ENCODE results near the gene ZNF584.

The ZNF584 gene

DNA sequence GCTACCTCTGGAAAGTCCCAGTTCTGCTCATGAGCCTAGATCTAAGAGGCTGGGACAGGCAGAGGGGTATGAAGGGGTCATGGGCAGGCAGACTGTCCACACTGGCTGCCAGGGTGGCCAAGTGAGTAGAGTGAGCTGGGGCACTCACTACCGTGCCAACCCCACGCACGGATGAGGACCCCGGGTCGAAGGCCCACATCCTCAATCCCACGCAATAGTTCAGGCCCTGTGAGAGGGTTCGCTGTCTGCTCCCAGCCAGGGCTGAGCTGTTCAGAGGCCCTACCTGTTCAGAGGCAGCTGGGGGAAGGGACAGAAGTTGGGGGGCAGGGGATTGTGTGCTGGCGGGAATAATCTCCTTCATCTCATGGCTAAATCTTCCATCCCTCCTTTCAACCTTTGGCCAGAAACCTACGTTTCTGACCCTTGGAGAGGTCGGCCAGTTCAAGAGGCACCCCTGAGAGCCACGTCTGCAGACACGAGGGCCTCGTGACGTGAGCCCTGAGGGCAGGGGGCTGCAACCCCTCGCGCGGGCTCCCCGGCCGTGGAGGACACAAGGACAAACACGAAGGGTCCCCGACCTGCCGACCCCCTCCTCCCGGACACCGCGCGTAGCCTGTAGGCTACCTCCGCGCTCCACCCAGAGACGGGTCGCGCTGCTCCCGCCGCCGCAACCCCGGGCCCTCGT is 22.4 kb upstream of the ZNF584 start:
- DNase-seq (ENCODE audit: low read depth) = no peak

- peak; percentile 98 for DNase-seq (ENCODE audit: low read depth)
These were observed 21.7 kb upstream of the ZNF584 start, which contains the start of gene RPS5 for GRCh38 chr19:58386576-58387337. TSS of gene RPS5 (plus strand) at chr19:58387269. CDS start at chr19:58388138, 869 bp downstream.

DNA sequence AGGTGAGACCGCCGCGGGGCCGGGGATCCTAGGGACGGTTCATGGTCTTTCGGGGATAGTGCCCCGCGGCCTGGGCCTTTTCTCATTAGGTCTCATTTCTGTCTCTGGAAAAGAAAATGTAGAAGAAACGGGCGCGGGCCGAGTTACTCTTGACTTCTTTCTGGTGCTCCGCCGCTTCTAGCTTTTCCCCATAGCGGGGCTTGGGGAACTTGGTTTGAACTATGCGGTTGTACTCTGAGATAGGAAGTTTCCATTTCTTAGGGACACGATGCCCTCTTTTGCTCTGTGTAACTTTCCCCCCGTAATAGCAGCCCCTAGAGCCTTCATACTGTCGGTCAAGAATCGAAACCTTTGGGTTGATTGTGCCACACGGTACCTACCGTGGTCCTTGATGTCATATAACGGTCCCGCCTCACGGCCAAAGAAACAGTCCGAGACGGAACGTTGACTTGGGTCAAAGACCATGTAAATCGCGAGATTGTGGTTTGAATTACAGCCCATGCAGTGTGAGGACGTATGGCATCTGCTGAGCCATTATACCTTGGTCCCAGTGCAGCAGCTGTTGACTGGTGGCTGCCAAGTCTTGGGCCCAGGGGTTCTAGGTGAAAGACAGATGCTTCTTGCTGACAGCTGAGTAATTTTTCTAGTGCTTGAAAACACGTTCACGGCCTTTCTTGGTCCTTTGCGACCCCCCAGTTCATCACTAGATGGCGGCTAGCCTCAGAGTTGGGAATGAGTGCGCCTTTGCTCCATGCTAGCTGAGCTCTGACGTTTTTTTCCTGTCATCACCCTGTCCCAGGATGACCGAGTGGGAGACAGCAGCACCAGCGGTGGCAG is 20.9 kb upstream of the ZNF584 start:
- DNase-seq (ENCODE audit: low read depth) = no peak

DNA sequence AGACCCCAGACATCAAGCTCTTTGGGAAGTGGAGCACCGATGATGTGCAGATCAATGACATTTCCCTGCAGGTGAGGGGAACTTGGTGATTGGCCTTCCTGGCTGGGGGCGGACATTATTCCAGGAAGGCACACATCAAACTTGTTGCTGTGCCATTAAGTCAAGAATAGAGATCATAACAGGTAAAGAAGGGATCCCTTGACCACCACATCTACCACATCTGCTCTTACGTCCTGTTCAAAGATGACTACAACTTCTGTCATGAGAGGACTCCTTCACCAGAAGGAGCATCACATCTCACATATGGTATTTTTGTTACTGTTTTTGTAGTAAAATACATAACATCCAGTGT is 20.3 kb upstream of the ZNF584 start:
- no peak for DNase-seq (ENCODE audit: low read depth)

DNA sequence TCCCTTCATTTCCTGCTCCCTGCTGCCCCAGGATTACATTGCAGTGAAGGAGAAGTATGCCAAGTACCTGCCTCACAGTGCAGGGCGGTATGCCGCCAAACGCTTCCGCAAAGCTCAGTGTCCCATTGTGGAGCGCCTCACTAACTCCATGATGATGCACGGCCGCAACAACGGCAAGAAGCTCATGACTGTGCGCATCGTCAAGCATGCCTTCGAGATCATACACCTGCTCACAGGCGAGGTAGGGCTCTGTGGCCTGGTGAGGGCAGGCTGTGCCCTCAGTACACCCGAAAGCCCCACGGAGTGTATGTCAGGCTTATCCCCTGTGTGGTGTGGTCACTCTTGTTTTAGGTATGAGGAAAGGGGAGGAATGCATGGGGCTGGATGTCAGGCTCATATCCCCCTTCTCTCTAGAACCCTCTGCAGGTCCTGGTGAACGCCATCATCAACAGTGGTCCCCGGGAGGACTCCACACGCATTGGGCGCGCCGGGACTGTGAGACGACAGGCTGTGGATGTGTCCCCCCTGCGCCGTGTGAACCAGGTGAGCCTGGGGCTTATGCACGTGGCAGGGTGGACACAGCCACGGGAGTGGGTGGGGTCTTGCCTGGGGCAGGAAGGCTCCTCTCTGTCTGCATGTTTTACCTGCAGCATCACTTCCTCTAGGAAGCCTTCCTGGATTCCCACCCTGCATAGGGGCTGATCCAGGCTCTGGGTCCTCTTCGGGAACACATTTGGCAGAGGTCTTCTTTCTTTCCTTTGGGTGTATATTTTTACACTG is 15.3 kb upstream of the ZNF584 start:
- DNase-seq (ENCODE audit: low read depth) = no peak

GRCh38 chr19:58393725-58394033 is 14.8 kb upstream of the ZNF584 start:
- no peak for DNase-seq (ENCODE audit: low read depth)

- no peak for DNase-seq (ENCODE audit: low read depth)
These were observed 13.6 kb upstream of the ZNF584 start for GRCh38 chr19:58394821-58395219.

DNA sequence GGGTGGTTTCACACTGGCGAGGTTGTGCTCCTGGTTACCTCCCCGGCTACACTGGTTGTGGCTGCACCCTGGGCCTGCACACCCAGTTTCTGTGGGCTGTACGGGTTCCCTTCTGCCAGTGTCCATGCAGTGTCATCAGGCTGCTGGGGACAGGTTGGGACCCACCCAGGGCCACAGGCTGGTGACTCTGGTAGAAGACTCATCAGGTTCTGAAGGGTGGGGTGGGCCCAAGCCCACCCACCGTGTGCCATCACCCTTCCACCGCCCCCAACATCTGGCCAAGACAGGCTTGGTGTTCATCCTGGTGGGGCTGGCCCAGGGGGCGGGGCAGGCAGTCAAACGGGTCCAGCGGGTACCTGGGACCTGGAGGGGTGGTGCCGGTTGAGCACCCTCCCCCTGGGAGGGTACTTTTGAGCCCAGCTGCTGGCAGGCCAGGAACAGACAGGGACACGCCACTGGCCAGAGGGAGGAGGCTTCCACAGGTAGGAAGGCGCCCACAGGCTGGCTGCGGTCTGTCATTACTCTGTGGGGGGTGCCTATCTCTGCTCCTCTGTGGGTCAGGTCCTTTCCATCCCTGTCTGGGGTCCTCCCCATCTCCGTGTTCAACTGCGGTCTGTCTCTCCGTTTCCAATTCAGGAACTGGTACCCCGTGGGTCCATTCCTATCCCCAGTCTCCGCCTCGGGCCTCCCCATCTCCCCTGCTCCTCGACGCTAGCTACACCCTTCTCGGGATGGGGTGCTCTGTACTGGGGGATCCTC is 13.1 kb upstream of the ZNF584 start, which contains the start of gene RNF225:
TSS of gene RNF225 (plus strand) at position 437 of the 759 bp plus-strand sequence. CDS start 434 bp downstream, outside the sequence.
- no peak for DNase-seq (ENCODE audit: low read depth)

DNA sequence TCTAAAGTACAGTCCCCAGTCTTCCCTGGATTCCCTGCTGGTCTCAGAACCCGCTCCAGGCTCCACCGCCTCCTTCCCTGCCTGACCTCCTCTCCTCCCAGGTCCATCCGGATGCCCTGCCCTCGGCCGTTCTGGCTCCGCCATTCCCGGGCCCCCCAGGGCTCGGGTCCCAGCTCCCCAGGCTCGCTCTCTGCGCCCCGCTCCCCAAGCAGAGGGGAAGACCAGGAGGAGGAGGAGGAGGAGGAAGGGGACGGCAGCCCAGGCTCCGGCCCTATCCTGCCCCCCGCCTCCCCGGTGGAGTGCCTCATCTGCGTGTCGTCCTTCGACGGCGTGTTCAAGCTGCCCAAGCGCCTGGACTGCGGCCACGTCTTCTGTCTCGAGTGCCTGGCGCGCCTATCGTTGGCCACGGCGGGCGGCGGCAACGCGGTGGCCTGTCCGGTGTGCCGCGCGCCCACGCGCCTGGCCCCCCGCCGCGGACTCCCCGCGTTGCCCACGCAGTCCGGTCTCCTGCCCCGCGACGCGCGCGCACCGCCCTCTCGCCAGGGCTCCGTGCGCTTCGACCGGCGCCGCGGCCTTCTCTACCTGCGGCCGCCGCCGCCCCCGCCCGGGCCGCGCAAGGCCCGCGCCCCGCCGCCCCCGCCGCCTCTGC is 12.3 kb upstream of the ZNF584 start:
- no peak for DNase-seq (ENCODE audit: low read depth)

- DNase-seq (ENCODE audit: low read depth) = no peak
These were observed 11.5 kb upstream of the ZNF584 start for GRCh38 chr19:58396691-58397532.

- DNase-seq (ENCODE audit: low read depth) = no peak
These were observed 10.9 kb upstream of the ZNF584 start for GRCh38 chr19:58397533-58398037.

DNA sequence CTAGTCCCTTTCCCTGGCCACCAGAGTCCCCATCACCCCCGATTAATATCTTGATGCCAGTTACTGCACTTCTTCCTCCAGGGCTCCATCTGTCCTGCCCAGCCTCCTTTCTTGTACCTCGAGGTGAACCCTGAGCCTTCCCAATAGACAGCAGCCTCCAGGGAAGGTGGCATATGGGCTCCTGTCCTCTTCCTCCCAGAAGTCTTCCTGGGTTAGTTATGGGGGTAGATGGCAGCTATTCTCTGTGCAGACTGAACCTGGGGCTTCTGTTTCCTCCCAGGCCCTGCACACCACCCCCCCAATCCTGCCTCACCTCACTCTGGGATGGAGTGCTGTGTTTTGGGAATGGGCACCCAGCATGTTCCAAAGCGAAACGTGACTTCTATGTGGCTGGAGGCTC is 10.4 kb upstream of the ZNF584 start:
- DNase-seq (ENCODE audit: low read depth) = no peak

GRCh38 chr19:58398545-58398944 is 9.9 kb upstream of the ZNF584 start:
- DNase-seq (ENCODE audit: low read depth) = no peak

DNA sequence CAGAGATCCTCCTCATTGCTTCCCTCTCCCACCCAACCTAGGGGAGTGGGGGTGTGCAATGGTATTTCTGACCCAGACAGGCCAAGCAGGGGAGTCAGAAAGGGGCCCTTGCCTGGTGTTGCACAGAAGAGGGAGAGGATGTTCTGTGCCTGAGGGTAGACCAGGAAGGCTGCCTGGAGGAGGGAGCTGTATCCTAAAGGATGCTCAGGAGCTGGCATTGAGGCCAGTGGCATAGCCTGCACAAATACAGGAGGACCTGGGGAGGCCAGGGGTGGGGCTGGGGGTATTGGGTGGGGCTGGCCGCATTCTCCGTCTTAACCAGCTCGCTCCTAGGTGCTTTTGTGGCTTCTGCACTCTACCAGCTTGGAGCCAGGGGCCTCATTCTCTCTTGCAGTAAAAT is 8.5 kb upstream of the ZNF584 start:
- no peak for DNase-seq (ENCODE audit: low read depth)

- DNase-seq (ENCODE audit: low read depth) = no peak
These were observed 8.0 kb upstream of the ZNF584 start for GRCh38 chr19:58400316-58400915.

DNA sequence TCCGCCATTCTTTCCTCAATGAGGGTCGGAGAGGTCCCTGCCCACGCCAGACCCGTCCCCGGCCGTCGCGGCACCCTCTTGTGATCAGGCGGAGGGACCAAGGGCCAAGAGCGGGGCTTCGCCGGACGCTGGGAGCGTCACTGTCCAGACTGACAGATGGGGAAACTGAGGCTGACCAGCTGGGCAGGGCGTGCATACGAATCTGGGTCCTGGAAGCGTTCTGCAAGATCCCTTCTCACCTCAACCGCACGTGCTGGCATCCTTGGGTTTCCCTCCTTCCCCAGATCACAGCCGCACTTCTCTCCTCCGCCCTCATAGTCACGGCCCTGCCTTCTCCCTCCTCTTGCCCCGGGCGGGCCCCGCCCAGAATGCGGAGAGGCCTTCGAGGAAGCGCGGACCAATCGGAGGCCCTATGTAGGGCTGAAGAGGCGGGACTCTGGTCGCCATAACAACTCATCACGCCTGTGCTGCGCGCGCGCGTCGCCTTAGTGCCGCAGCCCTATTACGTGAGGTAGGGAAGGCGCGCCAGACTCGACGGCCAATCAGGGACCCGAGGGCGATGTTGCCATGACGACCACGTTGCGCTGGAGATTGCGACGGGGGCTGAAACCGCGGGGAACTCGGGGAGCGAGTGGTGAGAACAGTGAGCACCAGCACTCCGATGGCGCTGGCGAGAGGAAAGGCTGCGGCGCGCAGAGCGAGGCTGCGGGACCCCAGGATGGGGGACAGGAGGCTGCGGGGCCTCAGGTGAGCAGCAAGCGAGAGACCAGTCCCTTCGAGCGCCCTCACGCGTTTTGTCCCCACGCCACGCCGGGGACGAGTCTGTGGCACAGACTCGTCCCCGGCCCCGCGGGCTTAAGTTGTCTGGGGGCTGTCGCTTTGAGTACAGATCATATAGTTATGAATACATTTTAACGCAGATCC is 7.3 kb upstream of the ZNF584 start:
- DNase-seq (ENCODE audit: low read depth) = peak; percentile 96

DNA sequence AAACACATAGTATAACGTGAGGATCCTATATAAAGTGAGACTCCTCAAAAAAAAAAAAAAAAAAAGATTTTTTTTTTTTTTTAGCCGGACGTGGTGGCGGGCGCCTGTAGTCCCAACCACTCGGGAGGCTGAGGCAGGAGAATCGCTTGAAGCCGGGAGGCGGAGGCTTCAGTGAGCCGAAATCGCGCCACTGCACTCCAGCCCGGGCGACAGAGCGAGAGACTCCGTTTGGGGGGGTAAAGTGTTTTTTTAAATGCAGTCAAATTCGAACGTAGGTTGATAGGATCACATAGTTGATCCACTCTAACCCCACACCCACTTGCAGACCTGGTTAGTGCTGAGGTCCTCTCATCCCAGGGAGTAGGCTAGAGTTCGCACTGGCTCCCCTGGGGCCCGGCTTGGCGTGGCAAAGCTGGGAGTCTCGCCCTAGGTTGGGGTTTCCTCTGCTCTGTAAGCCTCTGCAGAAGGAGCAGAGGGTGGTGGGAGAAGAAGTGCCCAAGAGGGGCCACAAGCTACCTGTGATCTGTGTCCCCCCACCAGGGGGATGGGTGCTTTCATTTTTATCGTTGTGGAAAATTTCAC is 6.5 kb upstream of the ZNF584 start:
- DNase-seq (ENCODE audit: low read depth) = no peak
